HG02759 (cell line): Measurements from ENCODE around the gene PCDH8.
"Not testable (repeated sequence)": the region's sequence is repeated elsewhere in the genome, so short reads cannot be mapped to it uniquely, and the experiment has no call there.

Source experiments
- ATAC-seq: cut with Tn5 transposase; IDR thresholded peaks from one replicate; pipeline ENCODE4 v1.9.1; 2021; ENCODE audit warnings: mild to moderate bottlenecking, moderate library complexity; ENCODE audit not compliant: unreplicated experiment

PCDH8 gene

GRCh38 chr13:52827839-52828238 is 20.6 kb downstream of the PCDH8 start:
- ATAC-seq: no peak

GRCh38 chr13:52817886-52818285 is 30.6 kb downstream of the PCDH8 start:
- not testable (repeated sequence) for ATAC-seq

- no peak for ATAC-seq
Observed at GRCh38 chr13:52815330-52815729, 33.1 kb downstream of the PCDH8 start.

- no peak for ATAC-seq
Observed at GRCh38 chr13:52812941-52813340, 35.5 kb downstream of the PCDH8 start.

- ATAC-seq: no peak
Observed at GRCh38 chr13:52811841-52812240, 36.6 kb downstream of the PCDH8 start.

- ATAC-seq: no peak
Observed at GRCh38 chr13:52810526-52810925, 37.9 kb downstream of the PCDH8 start.

- ATAC-seq: no peak
Observed at GRCh38 chr13:52810011-52810410, 38.4 kb downstream of the PCDH8 start.

GRCh38 chr13:52809310-52809769 is 39.1 kb downstream of the PCDH8 start:
- peak; percentile 96 for ATAC-seq

GRCh38 chr13:52808842-52809219 is 39.6 kb downstream of the PCDH8 start:
- ATAC-seq: no peak

GRCh38 chr13:52806029-52806428 is 42.4 kb downstream of the PCDH8 start:
- no peak for ATAC-seq

- no peak for ATAC-seq
Observed at GRCh38 chr13:52804202-52804641, 44.2 kb downstream of the PCDH8 start.

GRCh38 chr13:52800856-52801255 is 47.6 kb downstream of the PCDH8 start:
- ATAC-seq: no peak

GRCh38 chr13:52798770-52799430 is 49.5 kb downstream of the PCDH8 start:
- ATAC-seq: no peak

GRCh38 chr13:52797176-52797575 is 51.3 kb downstream of the PCDH8 start:
- no peak for ATAC-seq

GRCh38 chr13:52794589-52794988 is 53.9 kb downstream of the PCDH8 start:
- no peak for ATAC-seq

- no peak for ATAC-seq
Observed at GRCh38 chr13:52793515-52794061, 54.9 kb downstream of the PCDH8 start.
